HG02973 (cell line): ENCODE results near the gene PLCL1.
"Not testable (repeated sequence)": the region's sequence is repeated elsewhere in the genome, so short reads cannot be mapped to it uniquely, and the experiment has no call there.

Experiments used
- ATAC-seq: cut with Tn5 transposase; IDR thresholded peaks from one replicate; pipeline ENCODE4 v1.9.1; 2021; ENCODE audit warnings: moderate library complexity; ENCODE audit not compliant: unreplicated experiment

PLCL1 gene

DNA sequence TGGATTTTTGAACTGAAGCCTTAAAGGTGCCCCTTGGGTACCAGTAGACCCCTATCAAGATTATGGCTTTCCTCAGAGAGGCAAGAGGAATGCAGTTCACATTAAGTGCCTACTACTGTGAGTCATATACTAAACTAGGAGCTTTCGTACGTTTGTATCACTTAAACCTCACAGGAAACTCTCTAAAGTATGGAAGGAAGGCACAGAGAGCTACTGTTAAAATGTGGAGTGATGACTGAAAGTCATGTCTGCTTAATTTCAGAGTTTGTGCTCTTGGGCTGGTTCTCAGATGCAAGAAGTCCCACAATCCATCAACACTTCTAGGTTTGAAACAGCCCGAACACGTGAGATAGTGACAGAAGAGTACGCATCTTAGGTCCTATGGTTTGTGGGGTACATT lies 4.7 kb downstream of the PLCL1 start:
- no peak for ATAC-seq

DNA sequence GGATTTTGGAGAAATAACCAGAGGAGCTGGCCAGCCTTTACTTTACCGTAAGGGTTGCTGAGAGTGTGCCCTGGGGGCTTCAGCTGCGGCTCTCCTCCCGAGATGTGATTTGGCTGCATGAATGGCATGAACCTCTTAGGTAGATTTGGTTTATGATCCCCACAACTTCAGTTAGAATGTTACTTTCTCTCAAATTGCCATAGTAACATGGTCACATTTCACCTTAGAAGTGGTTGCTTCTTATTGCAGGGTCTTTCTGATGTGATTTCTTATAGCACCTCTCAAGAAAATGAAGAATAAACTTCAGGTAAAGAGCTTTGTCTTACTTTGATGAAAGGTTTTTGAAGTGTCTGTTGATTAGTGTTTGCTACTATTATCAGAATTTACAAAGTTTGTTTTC lies 5.6 kb downstream of the PLCL1 start:
- ATAC-seq: no peak

- ATAC-seq: no peak
Observed at GRCh38 chr2:197810491-197810890, 6.1 kb downstream of the PLCL1 start.

DNA sequence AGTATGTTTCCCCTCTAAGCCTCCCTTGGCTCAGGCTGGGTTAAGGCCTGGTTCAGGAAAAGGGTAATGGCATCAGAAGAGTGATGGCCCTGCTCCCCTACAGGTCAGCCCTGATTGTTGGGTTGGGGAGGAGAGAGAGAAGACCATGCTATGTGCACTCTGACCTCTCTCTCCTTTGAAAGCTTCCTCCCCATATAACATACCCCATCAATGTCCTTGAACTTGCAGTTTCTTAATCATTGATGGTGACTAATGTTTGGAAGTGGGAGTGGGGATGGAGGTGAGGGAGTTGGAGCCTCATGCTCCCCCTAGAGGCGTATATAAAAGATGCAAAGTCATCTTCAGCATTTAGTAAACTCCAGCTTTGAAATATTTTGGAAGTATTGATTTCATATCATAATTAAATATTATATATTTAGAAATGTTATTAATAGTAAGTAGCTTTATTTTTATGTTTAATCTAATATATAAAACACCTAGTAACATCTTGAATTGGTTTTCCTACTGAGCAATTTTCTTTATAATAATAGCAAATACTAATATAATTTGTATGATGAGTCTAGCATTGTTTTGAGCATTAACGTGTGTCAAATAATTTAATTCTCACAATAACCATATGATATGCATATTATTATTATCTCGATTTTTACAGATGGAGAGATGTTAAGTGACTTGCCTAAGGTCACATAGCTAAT lies 8.8 kb downstream of the PLCL1 start:
- ATAC-seq: no peak

- no peak for ATAC-seq
Observed at GRCh38 chr2:197814526-197814925, 10.1 kb downstream of the PLCL1 start.

DNA sequence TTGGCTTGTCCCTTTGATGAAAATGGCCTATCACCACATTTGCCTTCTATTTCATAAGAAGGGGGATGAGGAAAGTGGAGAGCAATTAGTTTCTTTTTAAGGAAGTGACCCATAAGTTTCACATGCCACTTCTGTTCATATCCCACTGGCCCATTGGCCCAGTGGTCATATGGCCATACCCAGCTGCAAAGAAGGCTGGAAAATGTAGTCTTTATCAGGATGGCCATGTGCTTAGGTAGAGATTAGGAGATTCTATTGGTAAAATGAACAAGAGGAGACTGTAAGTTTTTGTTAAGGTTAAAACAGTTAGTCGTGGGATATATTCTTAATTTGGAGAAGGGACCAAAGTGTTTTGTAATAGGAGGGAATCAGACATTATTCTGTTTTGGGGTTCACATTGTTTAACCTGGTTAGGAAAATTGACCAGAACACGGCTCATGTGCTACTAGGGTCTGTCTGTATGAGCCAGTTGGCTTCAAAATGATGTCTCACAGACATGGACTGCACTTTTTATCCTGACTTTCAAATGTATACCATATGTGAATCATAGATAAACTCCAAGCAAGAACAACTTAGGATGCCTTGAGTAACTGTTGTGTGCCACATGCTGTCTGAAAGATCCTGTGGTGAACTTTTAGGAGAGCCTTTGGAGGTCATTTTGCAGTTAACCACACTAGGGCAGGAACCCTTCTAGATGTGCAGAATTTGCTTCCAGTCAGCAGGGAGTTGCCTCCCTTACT lies 17.3 kb downstream of the PLCL1 start:
- ATAC-seq: no peak

DNA sequence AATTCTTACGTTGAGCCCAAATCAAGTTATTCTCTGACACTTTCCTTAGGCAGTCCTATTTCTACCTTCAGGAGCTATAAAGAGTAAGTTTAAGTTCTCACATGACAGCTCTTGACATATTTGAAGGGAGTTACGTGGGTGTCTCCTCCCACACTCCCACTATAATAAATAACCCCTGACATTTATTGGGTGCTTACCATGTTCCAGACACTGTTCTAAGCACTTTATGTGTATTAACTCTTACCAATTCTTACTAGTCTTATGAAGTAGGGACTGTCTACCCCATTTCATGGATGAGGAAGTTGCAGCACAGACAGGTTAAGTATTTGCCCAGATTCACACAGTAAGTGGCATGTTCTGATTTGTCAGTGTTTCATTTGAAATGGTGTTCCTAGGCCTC lies 17.9 kb downstream of the PLCL1 start:
- ATAC-seq: no peak

- no peak for ATAC-seq
Observed at GRCh38 chr2:197827618-197828017, 23.2 kb downstream of the PLCL1 start.

- ATAC-seq: no peak
Observed at GRCh38 chr2:197828464-197829135, 24.2 kb downstream of the PLCL1 start.

- ATAC-seq: not testable (repeated sequence)
Observed at GRCh38 chr2:197834771-197835170, 30.4 kb downstream of the PLCL1 start.

DNA sequence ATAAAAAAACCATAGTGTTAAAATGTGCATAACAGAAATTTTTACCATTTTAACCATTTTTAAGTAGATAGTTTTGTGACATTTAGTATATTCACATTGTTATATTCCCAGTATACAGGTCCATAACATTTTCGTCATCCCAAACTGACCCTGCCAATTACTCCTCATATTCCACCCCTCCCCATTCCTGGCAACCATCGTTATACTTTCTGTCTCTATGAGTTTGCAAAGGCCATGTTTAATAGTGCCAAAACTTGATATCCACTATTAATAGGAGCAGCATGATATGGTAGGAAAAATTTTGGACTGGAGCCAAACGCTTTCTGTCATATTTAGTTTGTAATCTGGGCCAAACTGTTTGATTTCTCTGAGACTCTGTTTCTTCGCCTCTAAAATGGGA lies 30.9 kb downstream of the PLCL1 start:
- no peak for ATAC-seq

- peak; percentile 98 for ATAC-seq
Observed at GRCh38 chr2:197838036-197838435, 33.6 kb downstream of the PLCL1 start.

- no peak for ATAC-seq
Observed at GRCh38 chr2:197838579-197838978, 34.2 kb downstream of the PLCL1 start.

- ATAC-seq: no peak
Observed at GRCh38 chr2:197839327-197839726, 34.9 kb downstream of the PLCL1 start.

GRCh38 chr2:197839856-197840255 lies 35.5 kb downstream of the PLCL1 start:
- no peak for ATAC-seq

GRCh38 chr2:197846128-197846527 lies 41.7 kb downstream of the PLCL1 start:
- ATAC-seq: no peak

- ATAC-seq: no peak
Observed at GRCh38 chr2:197846777-197847176, 42.4 kb downstream of the PLCL1 start.

DNA sequence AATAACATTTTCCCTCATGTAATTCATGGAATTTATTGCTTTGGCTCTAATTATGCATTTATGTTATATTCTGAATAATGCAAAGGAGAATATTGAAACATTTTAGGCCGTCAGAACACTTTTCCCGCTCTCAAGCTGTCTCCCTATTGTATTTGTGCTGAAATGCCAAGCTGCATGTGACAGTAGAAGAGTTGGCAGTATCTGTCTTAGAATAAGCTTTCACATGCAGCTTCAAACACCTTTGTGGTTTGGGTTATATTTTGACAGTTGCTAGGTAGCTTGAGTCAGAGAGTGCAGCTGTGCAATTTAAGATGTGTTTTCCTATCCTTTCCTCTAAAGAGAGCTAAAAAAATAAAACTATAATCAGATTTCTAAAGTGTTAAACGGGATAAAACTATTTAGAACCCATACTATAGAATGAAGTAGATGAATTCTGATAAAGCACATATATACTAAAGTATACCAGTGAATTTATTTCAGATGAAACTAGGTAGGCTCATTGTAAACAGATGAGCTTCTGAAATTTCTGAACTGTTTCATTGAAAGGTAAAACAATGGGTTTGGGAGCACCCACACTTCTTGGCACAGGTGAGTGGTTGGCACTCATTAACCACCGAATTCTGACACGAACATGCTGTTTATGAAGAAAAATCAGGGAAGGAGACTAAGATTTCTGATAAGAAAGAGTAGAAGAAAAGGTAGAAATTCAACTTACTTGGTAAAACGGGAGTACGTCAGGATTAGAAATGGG lies 43.4 kb downstream of the PLCL1 start:
- ATAC-seq: no peak

DNA sequence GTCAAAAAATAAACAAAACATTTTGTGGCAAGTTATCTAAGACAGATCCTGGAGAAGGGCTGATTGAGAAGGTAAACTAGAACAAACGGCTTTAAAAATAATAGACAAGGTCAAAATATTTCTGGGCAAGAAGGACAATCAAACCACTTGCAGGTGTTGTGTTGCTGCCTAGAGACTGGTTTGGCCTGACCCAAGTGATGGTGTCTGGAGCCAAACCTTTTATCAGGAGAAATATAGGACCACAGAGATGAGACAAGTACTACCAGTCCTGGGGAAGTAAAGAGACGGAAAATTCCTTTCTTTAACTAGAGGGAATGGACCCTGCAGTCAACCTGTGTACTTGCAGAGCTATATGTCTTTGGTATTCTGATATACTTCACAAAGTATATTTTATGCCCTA lies 44.2 kb downstream of the PLCL1 start:
- ATAC-seq: no peak

DNA sequence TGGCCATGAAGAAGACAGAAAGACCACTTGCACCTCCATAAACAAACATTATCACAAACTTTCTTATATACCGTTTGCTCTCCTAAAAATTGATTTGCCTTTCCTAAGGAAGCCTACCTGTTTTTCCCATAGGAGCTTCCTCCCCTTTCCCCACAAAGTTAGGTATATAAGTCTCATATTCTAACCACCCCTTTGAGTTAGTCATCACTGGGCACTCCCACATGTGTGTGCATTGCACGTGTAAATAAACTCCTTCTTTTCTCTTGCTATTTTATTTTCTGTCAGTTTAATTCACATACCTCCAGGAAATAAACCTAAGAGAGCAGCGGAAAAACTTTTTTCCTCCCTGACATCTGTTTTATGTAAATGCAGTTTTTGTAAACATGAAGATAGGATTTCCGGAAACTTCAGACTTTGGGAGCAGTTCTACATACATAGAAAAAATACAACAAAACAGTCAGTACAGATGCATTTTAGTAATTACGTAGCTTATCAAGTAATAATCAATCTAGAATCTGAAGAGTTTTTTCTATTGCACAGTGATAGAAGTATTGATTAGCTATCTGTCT lies 46.6 kb downstream of the PLCL1 start:
- no peak for ATAC-seq

DNA sequence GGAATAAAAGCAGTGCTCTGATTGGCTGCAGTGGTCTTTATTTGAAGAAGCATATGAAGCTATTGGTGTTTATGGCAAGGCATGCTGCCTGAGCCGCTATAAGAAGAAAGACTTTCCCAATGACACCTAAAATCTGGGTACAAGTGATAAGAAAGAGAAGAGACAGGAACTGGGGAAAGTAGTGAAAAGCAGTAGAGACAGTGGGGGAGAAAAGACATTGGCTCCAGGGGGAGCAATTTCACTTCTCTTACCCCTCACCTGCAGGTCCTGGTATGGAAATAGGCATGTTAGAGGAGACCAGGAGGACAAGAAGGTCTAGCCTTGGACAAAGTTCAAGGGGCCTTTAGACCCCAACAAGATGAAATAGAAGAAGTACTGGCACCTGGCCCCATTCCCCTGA lies 47.1 kb downstream of the PLCL1 start:
- ATAC-seq: no peak
